ENCODE data around the gene PDE6C.
"Not testable (repeated sequence)": the region's sequence is repeated elsewhere in the genome, so short reads cannot be mapped to it uniquely, and the experiment has no call there.

PDE6C gene

GRCh38 chr10:93652857-93653256 lies 40.5 kb downstream of the PDE6C start:
- no peak for DNase-seq

- no peak for DNase-seq
Measured at GRCh38 chr10:93654201-93654600, 41.9 kb downstream of the PDE6C start.

GRCh38 chr10:93656155-93656554 lies 43.8 kb downstream of the PDE6C start:
- no peak for DNase-seq

- DNase-seq: no peak
Measured at GRCh38 chr10:93657757-93658156, 45.4 kb downstream of the PDE6C start.

GRCh38 chr10:93666030-93666429 lies 53.7 kb downstream of the PDE6C start:
- DNase-seq: no peak

GRCh38 chr10:93667795-93668194 lies 55.5 kb downstream of the PDE6C start:
- no peak for DNase-seq

GRCh38 chr10:93670372-93670771 lies 58.0 kb downstream of the PDE6C start:
- DNase-seq: no peak

- DNase-seq: no peak
Measured at GRCh38 chr10:93671042-93671441, 58.7 kb downstream of the PDE6C start.

GRCh38 chr10:93672022-93672678 lies 59.8 kb downstream of the PDE6C start:
- DNase-seq: no peak

GRCh38 chr10:93672890-93673289 lies 60.6 kb downstream of the PDE6C start:
- no peak for DNase-seq

- DNase-seq: no peak
Measured at GRCh38 chr10:93673791-93674190, 61.5 kb downstream of the PDE6C start.

- DNase-seq: no peak
Measured at GRCh38 chr10:93678386-93678785, 66.0 kb downstream of the PDE6C start.

GRCh38 chr10:93678805-93679587 lies 66.7 kb downstream of the PDE6C start:
- no peak for DNase-seq

- peak; percentile 39 for DNase-seq
Measured at GRCh38 chr10:93680412-93681047, 68.2 kb downstream of the PDE6C start.

- DNase-seq: no peak
Measured at GRCh38 chr10:93687737-93688136, 75.4 kb downstream of the PDE6C start.

GRCh38 chr10:93695740-93696139 lies 83.4 kb downstream of the PDE6C start:
- no peak for DNase-seq

- DNase-seq: not testable (repeated sequence)
Measured at GRCh38 chr10:93696582-93696981, 84.2 kb downstream of the PDE6C start.

- DNase-seq: no peak
Measured at GRCh38 chr10:93697207-93697606, 84.9 kb downstream of the PDE6C start.

- no peak for DNase-seq
Measured at GRCh38 chr10:93701866-93702209, 89.5 kb downstream of the PDE6C start.

- peak; percentile 71 for DNase-seq
Measured at GRCh38 chr10:93702210-93703001, 90.1 kb downstream of the PDE6C start, which contains the start of gene FRA10AC1. TSS of gene FRA10AC1 (minus strand) at chr10:93702592. CDS start at chr10:93700106, 2,486 bp downstream.

GRCh38 chr10:93703066-93703465 lies 90.7 kb downstream of the PDE6C start:
- DNase-seq: peak; percentile 43

- no peak for DNase-seq
Measured at GRCh38 chr10:93703841-93704240, 91.5 kb downstream of the PDE6C start.

- DNase-seq: no peak
Measured at GRCh38 chr10:93704451-93704850, 92.1 kb downstream of the PDE6C start.
